GM12865 (cell line): ENCODE measurements around the gene PRLH.

Experiments
- DNase-seq: peaks from one replicate; pipeline ENCODE4 v3.0.0; 2010; ENCODE audit warnings: low read depth
- H3K4me3 ChIP-seq: 2 replicates; pipeline ENCODE4 v1.5.1; 2011; ENCODE audit warnings: mild to moderate bottlenecking, low read depth, low read length, control low read depth
- TF ChIP-seq, protein P1 (sequence below): IDR thresholded peaks from 2 replicates; pipeline ENCODE4 v1.5.1; 2011; ENCODE audit warnings: low read length, control low read depth, low read depth, inconsistent platforms; ENCODE audit not compliant: insufficient read depth; ENCODE audit errors: missing control alignments

The PRLH gene

DNA sequence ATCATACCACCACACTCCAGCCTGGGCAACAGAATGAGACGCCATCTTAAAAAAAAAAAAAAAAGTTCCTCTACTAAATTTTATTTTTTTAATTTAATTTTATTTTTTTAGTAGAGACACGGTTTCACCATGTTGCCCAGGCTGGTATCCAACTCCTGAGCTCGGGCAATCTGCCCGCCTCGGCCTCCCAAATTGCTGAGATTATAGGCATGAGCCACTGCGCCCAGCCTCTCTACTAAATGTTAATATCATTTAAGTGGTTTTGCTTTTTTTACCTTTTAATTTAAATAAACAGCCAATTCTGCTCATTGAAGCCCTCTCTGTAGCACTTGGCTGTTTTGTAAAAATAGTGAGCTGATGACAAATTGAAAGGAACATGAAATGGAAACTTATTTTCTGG, 15.0 kb downstream of the PRLH start:
- no peak overlapping the region for H3K4me3 ChIP-seq
- TF ChIP-seq, protein P1, sequence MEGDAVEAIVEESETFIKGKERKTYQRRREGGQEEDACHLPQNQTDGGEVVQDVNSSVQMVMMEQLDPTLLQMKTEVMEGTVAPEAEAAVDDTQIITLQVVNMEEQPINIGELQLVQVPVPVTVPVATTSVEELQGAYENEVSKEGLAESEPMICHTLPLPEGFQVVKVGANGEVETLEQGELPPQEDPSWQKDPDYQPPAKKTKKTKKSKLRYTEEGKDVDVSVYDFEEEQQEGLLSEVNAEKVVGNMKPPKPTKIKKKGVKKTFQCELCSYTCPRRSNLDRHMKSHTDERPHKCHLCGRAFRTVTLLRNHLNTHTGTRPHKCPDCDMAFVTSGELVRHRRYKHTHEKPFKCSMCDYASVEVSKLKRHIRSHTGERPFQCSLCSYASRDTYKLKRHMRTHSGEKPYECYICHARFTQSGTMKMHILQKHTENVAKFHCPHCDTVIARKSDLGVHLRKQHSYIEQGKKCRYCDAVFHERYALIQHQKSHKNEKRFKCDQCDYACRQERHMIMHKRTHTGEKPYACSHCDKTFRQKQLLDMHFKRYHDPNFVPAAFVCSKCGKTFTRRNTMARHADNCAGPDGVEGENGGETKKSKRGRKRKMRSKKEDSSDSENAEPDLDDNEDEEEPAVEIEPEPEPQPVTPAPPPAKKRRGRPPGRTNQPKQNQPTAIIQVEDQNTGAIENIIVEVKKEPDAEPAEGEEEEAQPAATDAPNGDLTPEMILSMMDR: no peak
- DNase-seq: no peak

GRCh38 chr2:237581751-237582746, 15.7 kb downstream of the PRLH start:
- DNase-seq: peak; percentile 61
- TF ChIP-seq, protein P1: peak; percentile 35
- H3K4me3 ChIP-seq: no peak overlapping the region

- DNase-seq: no peak
- no peak overlapping the region for H3K4me3 ChIP-seq
- TF ChIP-seq, protein P1: no peak
These were observed 17.3 kb downstream of the PRLH start for GRCh38 chr2:237583385-237584295.

- no peak for DNase-seq
- H3K4me3 ChIP-seq: no peak overlapping the region
- TF ChIP-seq, protein P1: no peak
These were observed 19.3 kb downstream of the PRLH start for GRCh38 chr2:237585590-237586221.

DNA sequence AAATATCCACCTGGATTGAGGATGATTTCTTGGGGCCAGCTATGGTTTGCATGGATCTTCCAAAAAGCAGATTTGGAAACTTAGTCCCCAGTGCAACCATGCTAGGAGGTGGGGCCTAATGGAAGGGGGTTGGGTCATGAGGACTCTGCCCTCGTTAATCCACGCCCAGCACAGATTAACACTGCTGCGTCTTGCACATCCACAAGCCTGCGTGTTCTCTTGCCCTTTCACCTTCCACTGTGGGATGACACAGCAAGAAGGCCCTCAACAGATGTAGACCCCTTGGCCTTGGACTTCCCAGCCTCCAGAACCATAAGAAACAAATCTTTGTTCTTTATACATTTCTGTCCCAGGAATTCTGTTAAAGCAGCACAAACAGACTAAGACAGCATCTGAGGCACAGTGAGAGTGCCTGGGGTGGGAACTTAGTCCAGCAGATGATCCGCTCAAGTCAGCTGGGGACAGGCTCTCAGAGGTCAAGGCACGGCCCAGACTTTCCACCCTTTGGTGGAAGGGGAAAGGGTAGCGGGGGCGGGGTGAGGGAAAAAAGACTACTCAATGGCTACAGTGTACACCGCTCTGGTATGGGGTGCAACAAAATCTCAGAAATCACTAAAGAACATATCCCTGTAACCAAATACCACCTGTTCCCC, 21.8 kb downstream of the PRLH start:
- H3K4me3 ChIP-seq: no peak overlapping the region
- no peak for DNase-seq
- TF ChIP-seq, protein P1: no peak
